Breast epithelium (tissue), 4 donors: ENCODE measurements around the gene NUP210L. TPM values are rescaled to one million over a fixed set of nuclear protein-coding genes. Genes with fewer than 3 reads are reported as not detected.
"Not testable (repeated sequence)": the region's sequence is repeated elsewhere in the genome, so short reads cannot be mapped to it uniquely, and the experiment has no call there.

ENCODE experiments used
- DNase-seq, 2 donors: peaks; one replicate each; pipeline ENCODE4 v3.0.0-alpha.2; 2019; ENCODE audit warnings: low spot score in 2 of 2
- H3K27ac ChIP-seq, 2 donors: fragments of 200-600 bp; sonication (generic) in 1 of 2; one replicate each; pipeline ENCODE4 v1.5.1; 2016 to 2019; ENCODE audit warnings: mild to moderate bottlenecking in 1 of 2
- H3K27me3 ChIP-seq, 2 donors: fragments of 200-600 bp; sonication (generic) in 1 of 2; one replicate each; pipeline versions ENCODE4 v1.5.1 to v1.6.0; 2017 to 2019; ENCODE audit warnings: control low read depth in 1 of 2, mild to moderate bottlenecking in 1 of 2
- H3K36me3 ChIP-seq: fragments of 200-600 bp; one replicate; pipeline ENCODE4 v1.5.1; 2019
- H3K4me1 ChIP-seq, 2 donors: fragments of 200-600 bp; sonication (generic); one replicate each; pipeline ENCODE4 v1.5.1; 2016 to 2019; ENCODE audit warnings: control low read depth in 1 of 2
- H3K4me3 ChIP-seq, 3 donors: fragments of 200-600 bp; sonication (generic); 1 replicate in 2 of 3; 2 replicates in 1 of 3; pipeline ENCODE4 v1.5.1; 2016 to 2019; ENCODE audit warnings: mild to moderate bottlenecking in 3 of 3, moderate library complexity in 2 of 3
- H3K9me3 ChIP-seq, 2 donors: fragments of 200-600 bp; sonication (generic) in 1 of 2; one replicate each; pipeline ENCODE4 v1.5.1; 2016 to 2019; ENCODE audit warnings: control low read depth in 1 of 2
- CTCF ChIP-seq, 3 donors: fragments of 450-650 bp; IDR thresholded peaks; one replicate each; pipeline ENCODE4 v1.5.1; 2016 to 2017; ENCODE audit warnings: antibody characterized with exemption in 3 of 3, mild to moderate bottlenecking in 3 of 3, moderate library complexity in 3 of 3
- POLR2A ChIP-seq: fragments of 450-650 bp; IDR thresholded peaks from one replicate; pipeline ENCODE4 v1.6.1; 2016; ENCODE audit warnings: antibody characterized with exemption, mild to moderate bottlenecking, moderate library complexity
- POLR2AphosphoS5 ChIP-seq, 3 donors: sonication (generic); formaldehyde crosslinking; IDR thresholded peaks; one replicate each; pipeline ENCODE4 v1.6.1; 2017; ENCODE audit warnings: antibody characterized with exemption in 3 of 3
- intact Hi-C: fragments of 100-400 bp; cut with DNase I; formaldehyde crosslinking; loops from one replicate; pipeline ENCODE4 v1.15.1; 2023; ENCODE audit warnings: low total_unique reads
- total RNA-seq, 3 donors: library from RNA; depleted of rRNA; stranded (reverse); fragments of >200 nt; gene quantifications; one replicate each; pipeline ENCODE4 v1.1.0, GENCODE V29; 2016

The NUP210L gene
- total RNA-seq, 3 donors from 2014 or later = under 0.01 TPM; not detected in 2

DNA sequence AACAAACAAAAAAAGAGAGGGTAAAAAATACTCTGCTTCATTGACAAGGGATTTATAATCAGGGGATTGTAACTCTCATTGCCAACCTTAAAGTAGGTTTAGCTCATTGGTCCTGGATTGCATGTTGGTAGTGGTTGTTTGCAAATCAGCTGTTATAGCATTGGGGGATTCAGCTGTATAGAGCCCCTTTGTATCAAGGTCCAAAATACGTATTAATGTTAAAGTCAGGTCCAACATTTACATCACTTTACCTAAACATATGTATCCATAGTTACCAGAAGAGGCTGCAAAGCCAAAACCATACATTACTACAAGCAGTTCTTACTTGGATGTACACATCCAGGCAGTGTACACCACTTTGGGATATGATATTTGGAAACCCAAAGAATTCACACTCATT lies 134.9 kb downstream of the NUP210L start:
- intact Hi-C loops = no loop called here
- Histone ChIP-seq H3K4me1 (no peaks in the 10 kb centered on the region), H3K9me3 (no peaks in the 10 kb centered on the region), H3K27me3 (no peaks in the 10 kb centered on the region), H3K27ac (no peak overlapping the region), H3K36me3 (no peaks in the 10 kb centered on the region), H3K4me3 (no peak overlapping the region)
- TF ChIP-seq CTCF (IDR thresholded peaks at IDR 0.05) = no peak
- no peak for TF ChIP-seq POLR2AphosphoS5 (IDR thresholded peaks at IDR 0.05)
- no peak for TF ChIP-seq POLR2A
- no peak for DNase-seq

DNA sequence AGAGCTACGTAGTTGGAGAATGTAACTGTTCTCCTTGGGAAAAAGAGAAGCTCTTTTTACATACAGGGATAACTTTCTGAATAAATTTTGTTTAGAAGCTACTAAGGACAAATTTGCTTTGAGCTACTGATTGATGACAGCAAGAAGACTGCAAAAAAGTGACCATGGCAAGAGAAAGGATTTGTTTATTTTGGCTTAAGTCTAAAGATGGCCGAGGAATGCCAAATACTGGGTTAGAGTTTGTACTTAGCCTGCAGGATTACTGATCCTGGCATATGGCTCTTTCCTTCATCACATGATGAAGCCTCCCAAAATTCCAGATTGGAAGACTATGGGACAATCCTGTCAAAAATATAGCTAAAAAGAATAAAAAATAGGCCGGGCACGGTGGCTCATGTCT lies 135.6 kb downstream of the NUP210L start:
- no peak for TF ChIP-seq POLR2A
- no peak for TF ChIP-seq POLR2AphosphoS5 (IDR thresholded peaks at IDR 0.05)
- no peak for TF ChIP-seq CTCF (IDR thresholded peaks at IDR 0.05)
- no peaks in the 10 kb centered on the region for H3K27me3 ChIP-seq
- no peak for DNase-seq
- intact Hi-C loops = no loop called here
- H3K27ac ChIP-seq = no peak overlapping the region
- H3K9me3 ChIP-seq = no peaks in the 10 kb centered on the region
- no peaks in the 10 kb centered on the region for H3K4me1 ChIP-seq
- H3K4me3 ChIP-seq = no peak overlapping the region
- no peaks in the 10 kb centered on the region for H3K36me3 ChIP-seq

DNA sequence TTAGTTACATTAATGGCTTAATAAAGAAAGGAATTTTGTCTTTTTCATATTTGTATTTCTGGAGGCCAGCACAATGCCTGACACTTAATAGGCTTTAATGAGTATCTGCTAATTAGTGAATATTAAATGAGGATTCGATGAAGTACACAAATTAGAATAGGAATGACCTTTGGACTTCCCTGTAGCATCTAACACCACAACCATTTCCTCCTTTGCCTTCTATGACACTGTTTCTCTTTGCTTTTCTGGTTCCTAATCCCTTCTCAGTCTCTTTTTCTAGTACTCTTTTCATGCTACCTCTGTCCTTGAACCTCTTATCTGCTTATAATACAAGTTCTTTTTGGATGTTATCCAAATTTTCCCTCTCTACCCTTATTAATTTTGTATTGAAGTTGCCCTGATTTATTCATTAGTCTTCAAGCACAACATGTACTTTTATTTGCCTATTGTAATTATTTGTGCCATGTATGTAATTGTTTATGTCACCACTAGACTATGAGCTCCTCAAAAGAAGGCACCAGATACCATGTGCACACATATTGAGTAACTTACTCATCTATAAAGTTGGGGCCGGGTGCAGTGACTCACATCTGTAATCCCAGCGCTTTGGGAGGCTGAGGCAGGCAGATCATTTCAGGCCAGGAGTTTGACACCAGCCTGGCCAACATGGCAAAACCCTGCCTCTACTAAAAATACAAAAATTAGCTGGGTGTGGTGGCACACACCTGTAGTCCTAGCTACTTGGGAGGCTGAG lies 140.5 kb downstream of the NUP210L start:
- TF ChIP-seq POLR2AphosphoS5 (IDR thresholded peaks at IDR 0.05) = no peak
- no peak for TF ChIP-seq POLR2A
- no peak for TF ChIP-seq CTCF (IDR thresholded peaks at IDR 0.05)
- no peak for DNase-seq
- Histone ChIP-seq H3K36me3 (no peaks in the 10 kb centered on the region), H3K27ac (no peak overlapping the region), H3K4me1 (no peaks in the 10 kb centered on the region), H3K4me3 (no peak overlapping the region), H3K27me3 (no peaks in the 10 kb centered on the region), H3K9me3 (no peaks in the 10 kb centered on the region)
- intact Hi-C loops = no loop called here

GRCh38 chr1:154012543-154012942 lies 142.3 kb downstream of the NUP210L start:
- H3K36me3 ChIP-seq, H3K27me3 ChIP-seq, H3K4me3 ChIP-seq, DNase-seq, H3K4me1 ChIP-seq, H3K27ac ChIP-seq, intact Hi-C loops, H3K9me3 ChIP-seq: not testable (repeated sequence)

- Histone ChIP-seq H3K27ac (no peak overlapping the region), H3K27me3 (no peaks in the 10 kb centered on the region), H3K4me1 (no peaks in the 10 kb centered on the region), H3K4me3 (no peak overlapping the region), H3K9me3 (no peaks in the 10 kb centered on the region), H3K36me3 (no peaks in the 10 kb centered on the region)
- TF ChIP-seq POLR2A (no peak), CTCF (IDR thresholded peaks at IDR 0.05) (no peak), POLR2AphosphoS5 (IDR thresholded peaks at IDR 0.05) (no peak)
- intact Hi-C loops = no loop called here
- DNase-seq = no peak
Observed at GRCh38 chr1:154012129-154012528, 142.7 kb downstream of the NUP210L start.
